ENCODE results near the gene MIEF2.

MIEF2 gene

GRCh38 chr17:18251204-18251603, 9.3 kb upstream of the MIEF2 start:
- H3K4me3 ChIP-seq (ENCODE audit: low read length) = no peak overlapping the region
- DNase-seq (ENCODE audit: low read depth) = no peak
- no peak for TF ChIP-seq CTCF (conservative IDR thresholded peaks at IDR 0.05; ENCODE audit: low read depth, low read length)

- no peak for DNase-seq (ENCODE audit: low read depth)
- H3K4me3 ChIP-seq (ENCODE audit: low read length) = no peak overlapping the region
- no peak for TF ChIP-seq CTCF (conservative IDR thresholded peaks at IDR 0.05; ENCODE audit: low read depth, low read length)
Measured at GRCh38 chr17:18252160-18252559, 8.3 kb upstream of the MIEF2 start.

- TF ChIP-seq CTCF (conservative IDR thresholded peaks at IDR 0.05; ENCODE audit: low read depth, low read length) = no peak
- no peak for DNase-seq (ENCODE audit: low read depth)
- H3K4me3 ChIP-seq (ENCODE audit: low read length) = no peak overlapping the region
Measured at GRCh38 chr17:18253187-18253884, 7.1 kb upstream of the MIEF2 start.

- no peak overlapping the region for H3K4me3 ChIP-seq (ENCODE audit: low read length)
- no peak for TF ChIP-seq CTCF (conservative IDR thresholded peaks at IDR 0.05; ENCODE audit: low read depth, low read length)
- DNase-seq (ENCODE audit: low read depth) = no peak
Measured at GRCh38 chr17:18253947-18254821, 6.3 kb upstream of the MIEF2 start.

- no peak overlapping the region for H3K4me3 ChIP-seq (ENCODE audit: low read length)
- no peak for DNase-seq (ENCODE audit: low read depth)
Measured at GRCh38 chr17:18254888-18255649, 5.4 kb upstream of the MIEF2 start.

GRCh38 chr17:18256351-18256750, 4.1 kb upstream of the MIEF2 start:
- DNase-seq (ENCODE audit: low read depth) = no peak
- no peak for TF ChIP-seq CTCF (conservative IDR thresholded peaks at IDR 0.05; ENCODE audit: low read depth, low read length)
- no peak overlapping the region for H3K4me3 ChIP-seq (ENCODE audit: low read length)

More at GRCh38 chr17:18254888-18255649, 5.4 kb upstream of the MIEF2 start:
- TF ChIP-seq CTCF (conservative IDR thresholded peaks at IDR 0.05; ENCODE audit: low read depth, low read length) = no peak
